ENCODE data around the gene RAPGEF4. TPM values are rescaled to one million over a fixed set of nuclear protein-coding genes. Genes with fewer than 3 reads are reported as not detected.

Gene RAPGEF4
- total RNA-seq, 1 experiment from 2014 or later, result 2.2 TPM

DNA sequence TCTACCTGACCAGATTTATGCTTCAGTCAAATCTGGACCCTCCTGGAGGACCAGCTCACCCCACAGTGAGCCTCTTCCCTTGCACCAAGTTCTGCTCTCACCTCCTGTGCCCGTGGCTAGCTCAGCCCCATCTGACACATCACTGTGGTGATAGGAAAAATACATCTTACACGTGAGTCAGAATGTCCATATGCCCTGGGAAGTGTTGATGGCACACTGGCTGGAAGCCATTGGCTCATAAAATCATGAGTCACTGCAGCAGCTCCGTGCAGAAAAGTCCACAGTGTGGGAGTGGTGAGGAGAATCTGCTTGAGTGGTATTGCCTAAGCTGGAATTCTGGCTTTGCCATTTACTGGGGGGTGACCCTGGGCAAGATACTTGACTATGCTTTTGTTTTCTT is 42.6 kb upstream of the RAPGEF4 start (continued):
- TF ChIP-seq, protein P1, sequence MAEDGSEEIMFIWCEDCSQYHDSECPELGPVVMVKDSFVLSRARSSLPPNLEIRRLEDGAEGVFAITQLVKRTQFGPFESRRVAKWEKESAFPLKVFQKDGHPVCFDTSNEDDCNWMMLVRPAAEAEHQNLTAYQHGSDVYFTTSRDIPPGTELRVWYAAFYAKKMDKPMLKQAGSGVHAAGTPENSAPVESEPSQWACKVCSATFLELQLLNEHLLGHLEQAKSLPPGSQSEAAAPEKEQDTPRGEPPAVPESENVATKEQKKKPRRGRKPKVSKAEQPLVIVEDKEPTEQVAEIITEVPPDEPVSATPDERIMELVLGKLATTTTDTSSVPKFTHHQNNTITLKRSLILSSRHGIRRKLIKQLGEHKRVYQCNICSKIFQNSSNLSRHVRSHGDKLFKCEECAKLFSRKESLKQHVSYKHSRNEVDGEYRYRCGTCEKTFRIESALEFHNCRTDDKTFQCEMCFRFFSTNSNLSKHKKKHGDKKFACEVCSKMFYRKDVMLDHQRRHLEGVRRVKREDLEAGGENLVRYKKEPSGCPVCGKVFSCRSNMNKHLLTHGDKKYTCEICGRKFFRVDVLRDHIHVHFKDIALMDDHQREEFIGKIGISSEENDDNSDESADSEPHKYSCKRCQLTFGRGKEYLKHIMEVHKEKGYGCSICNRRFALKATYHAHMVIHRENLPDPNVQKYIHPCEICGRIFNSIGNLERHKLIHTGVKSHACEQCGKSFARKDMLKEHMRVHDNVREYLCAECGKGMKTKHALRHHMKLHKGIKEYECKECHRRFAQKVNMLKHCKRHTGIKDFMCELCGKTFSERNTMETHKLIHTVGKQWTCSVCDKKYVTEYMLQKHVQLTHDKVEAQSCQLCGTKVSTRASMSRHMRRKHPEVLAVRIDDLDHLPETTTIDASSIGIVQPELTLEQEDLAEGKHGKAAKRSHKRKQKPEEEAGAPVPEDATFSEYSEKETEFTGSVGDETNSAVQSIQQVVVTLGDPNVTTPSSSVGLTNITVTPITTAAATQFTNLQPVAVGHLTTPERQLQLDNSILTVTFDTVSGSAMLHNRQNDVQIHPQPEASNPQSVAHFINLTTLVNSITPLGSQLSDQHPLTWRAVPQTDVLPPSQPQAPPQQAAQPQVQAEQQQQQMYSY (CRISPR knock-in tag; IDR thresholded peaks at IDR 0.05), result no peak
- TF ChIP-seq OVOL2 (CRISPR knock-in tag; IDR thresholded peaks at IDR 0.05; ENCODE audit: borderline replicate concordance) (no peak), FOXP1 (CRISPR knock-in tag; IDR thresholded peaks at IDR 0.05; ENCODE audit: borderline replicate concordance) (no peak), SP1 (CRISPR knock-in tag; conservative IDR thresholded peaks at IDR 0.05) (no peak), SMAD3 (CRISPR knock-in tag; IDR thresholded peaks at IDR 0.05; ENCODE audit: borderline replicate concordance) (no peak)

GRCh38 chr2:172693529-172694455 is 41.9 kb upstream of the RAPGEF4 start:
- TF ChIP-seq, protein P2, sequence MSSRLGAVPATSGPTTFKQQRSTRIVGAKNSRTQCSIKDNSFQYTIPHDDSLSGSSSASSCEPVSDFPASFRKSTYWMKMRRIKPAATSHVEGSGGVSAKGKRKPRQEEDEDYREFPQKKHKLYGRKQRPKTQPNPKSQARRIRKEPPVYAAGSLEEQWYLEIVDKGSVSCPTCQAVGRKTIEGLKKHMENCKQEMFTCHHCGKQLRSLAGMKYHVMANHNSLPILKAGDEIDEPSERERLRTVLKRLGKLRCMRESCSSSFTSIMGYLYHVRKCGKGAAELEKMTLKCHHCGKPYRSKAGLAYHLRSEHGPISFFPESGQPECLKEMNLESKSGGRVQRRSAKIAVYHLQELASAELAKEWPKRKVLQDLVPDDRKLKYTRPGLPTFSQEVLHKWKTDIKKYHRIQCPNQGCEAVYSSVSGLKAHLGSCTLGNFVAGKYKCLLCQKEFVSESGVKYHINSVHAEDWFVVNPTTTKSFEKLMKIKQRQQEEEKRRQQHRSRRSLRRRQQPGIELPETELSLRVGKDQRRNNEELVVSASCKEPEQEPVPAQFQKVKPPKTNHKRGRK (CRISPR knock-in tag; IDR thresholded peaks at IDR 0.05; ENCODE audit: borderline replicate concordance), result no peak
- TF ChIP-seq ATF6 (CRISPR knock-in tag; IDR thresholded peaks at IDR 0.05) (no peak), ZNF416 (CRISPR knock-in tag; IDR thresholded peaks at IDR 0.05) (no peak), TP53 (CRISPR knock-in tag; IDR thresholded peaks at IDR 0.05) (no peak), ATF1 (CRISPR knock-in tag; IDR thresholded peaks at IDR 0.05) (no peak), OVOL2 (CRISPR knock-in tag; IDR thresholded peaks at IDR 0.05; ENCODE audit: borderline replicate concordance) (no peak)
- TF ChIP-seq, protein P3, sequence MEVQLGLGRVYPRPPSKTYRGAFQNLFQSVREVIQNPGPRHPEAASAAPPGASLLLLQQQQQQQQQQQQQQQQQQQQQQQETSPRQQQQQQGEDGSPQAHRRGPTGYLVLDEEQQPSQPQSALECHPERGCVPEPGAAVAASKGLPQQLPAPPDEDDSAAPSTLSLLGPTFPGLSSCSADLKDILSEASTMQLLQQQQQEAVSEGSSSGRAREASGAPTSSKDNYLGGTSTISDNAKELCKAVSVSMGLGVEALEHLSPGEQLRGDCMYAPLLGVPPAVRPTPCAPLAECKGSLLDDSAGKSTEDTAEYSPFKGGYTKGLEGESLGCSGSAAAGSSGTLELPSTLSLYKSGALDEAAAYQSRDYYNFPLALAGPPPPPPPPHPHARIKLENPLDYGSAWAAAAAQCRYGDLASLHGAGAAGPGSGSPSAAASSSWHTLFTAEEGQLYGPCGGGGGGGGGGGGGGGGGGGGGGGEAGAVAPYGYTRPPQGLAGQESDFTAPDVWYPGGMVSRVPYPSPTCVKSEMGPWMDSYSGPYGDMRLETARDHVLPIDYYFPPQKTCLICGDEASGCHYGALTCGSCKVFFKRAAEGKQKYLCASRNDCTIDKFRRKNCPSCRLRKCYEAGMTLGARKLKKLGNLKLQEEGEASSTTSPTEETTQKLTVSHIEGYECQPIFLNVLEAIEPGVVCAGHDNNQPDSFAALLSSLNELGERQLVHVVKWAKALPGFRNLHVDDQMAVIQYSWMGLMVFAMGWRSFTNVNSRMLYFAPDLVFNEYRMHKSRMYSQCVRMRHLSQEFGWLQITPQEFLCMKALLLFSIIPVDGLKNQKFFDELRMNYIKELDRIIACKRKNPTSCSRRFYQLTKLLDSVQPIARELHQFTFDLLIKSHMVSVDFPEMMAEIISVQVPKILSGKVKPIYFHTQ (CRISPR knock-in tag; IDR thresholded peaks at IDR 0.05), result no peak
- POLR2A ChIA-PET, result no interaction called here
- CTCF ChIA-PET, result interaction anchor here (2.7 kb wide), 1 partner anchor 19 kb away, joined by 16 read pairs; no protein-coding TSS in a partner anchor
- H3K27ac Mint-ChIP-seq, result no peak overlapping the region
- peaks cover 28% of the 10 kb centered on the region for H3K9me3 Mint-ChIP-seq
- peaks cover 7% of the 10 kb centered on the region for H3K36me3 Mint-ChIP-seq
- no peaks in the 10 kb centered on the region for H3K4me1 Mint-ChIP-seq
- H3K4me3 Mint-ChIP-seq, result no peak overlapping the region
- DNase-seq (ENCODE audit: low spot score) (no peak), ATAC-seq (no peak)
- H3K27me3 Mint-ChIP-seq (ENCODE audit: low read depth), result no peaks in the 10 kb centered on the region

- no peak overlapping the region for H3K4me3 Mint-ChIP-seq
- ATAC-seq (no peak), DNase-seq (ENCODE audit: low spot score) (no peak)
- no peak overlapping the region for H3K27ac Mint-ChIP-seq
- peaks cover 18% of the 10 kb centered on the region for H3K36me3 Mint-ChIP-seq
- CTCF ChIA-PET, result interaction anchor here (2.4 kb wide), 1 partner anchor 13 kb away, joined by 9 read pairs; no protein-coding TSS in a partner anchor
- H3K27me3 Mint-ChIP-seq (ENCODE audit: low read depth), result peaks cover 3% of the 10 kb centered on the region; the same call in 1 of the 2 replicates
- H3K9me3 Mint-ChIP-seq, result peaks cover 35% of the 10 kb centered on the region
- no peaks in the 10 kb centered on the region for H3K4me1 Mint-ChIP-seq
- POLR2A ChIA-PET, result no interaction called here
- TF ChIP-seq, protein P4, sequence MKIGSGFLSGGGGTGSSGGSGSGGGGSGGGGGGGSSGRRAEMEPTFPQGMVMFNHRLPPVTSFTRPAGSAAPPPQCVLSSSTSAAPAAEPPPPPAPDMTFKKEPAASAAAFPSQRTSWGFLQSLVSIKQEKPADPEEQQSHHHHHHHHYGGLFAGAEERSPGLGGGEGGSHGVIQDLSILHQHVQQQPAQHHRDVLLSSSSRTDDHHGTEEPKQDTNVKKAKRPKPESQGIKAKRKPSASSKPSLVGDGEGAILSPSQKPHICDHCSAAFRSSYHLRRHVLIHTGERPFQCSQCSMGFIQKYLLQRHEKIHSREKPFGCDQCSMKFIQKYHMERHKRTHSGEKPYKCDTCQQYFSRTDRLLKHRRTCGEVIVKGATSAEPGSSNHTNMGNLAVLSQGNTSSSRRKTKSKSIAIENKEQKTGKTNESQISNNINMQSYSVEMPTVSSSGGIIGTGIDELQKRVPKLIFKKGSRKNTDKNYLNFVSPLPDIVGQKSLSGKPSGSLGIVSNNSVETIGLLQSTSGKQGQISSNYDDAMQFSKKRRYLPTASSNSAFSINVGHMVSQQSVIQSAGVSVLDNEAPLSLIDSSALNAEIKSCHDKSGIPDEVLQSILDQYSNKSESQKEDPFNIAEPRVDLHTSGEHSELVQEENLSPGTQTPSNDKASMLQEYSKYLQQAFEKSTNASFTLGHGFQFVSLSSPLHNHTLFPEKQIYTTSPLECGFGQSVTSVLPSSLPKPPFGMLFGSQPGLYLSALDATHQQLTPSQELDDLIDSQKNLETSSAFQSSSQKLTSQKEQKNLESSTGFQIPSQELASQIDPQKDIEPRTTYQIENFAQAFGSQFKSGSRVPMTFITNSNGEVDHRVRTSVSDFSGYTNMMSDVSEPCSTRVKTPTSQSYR (CRISPR knock-in tag; IDR thresholded peaks at IDR 0.05), result no peak
- TF ChIP-seq E2F4 (CRISPR knock-in tag; IDR thresholded peaks at IDR 0.05; ENCODE audit: borderline replicate concordance, low read depth), result no peak
Measured at GRCh38 chr2:172697296-172697695, 38.3 kb upstream of the RAPGEF4 start.
